Liver (tissue), 9 donors: ENCODE data around the gene PTPN18. TPM values are rescaled to one million over a fixed set of nuclear protein-coding genes. Genes with fewer than 3 reads are reported as not detected.

ENCODE experiments used
- DNase-seq: peaks from one replicate; pipeline ENCODE4 v3.0.0-alpha.2; 2017; ENCODE audit warnings: low spot score
- H3K27ac ChIP-seq, 2 donors: one replicate each; pipeline ENCODE4 v1.7.0; 2013; ENCODE audit warnings: inconsistent platforms in 2 of 2, low read length in 2 of 2, control low read depth in 1 of 2, low read depth in 1 of 2, mild to moderate bottlenecking in 1 of 2
- H3K27me3 ChIP-seq, 4 donors: one replicate each; pipeline versions ENCODE4 v1.6.1 to v1.7.0; 2013; ENCODE audit warnings: low read length in 3 of 4, inconsistent platforms in 1 of 4, mild to moderate bottlenecking in 1 of 4, moderate library complexity in 1 of 4; ENCODE audit not compliant: control insufficient read depth in 4 of 4, insufficient read depth in 4 of 4
- H3K36me3 ChIP-seq, 4 donors: one replicate each; pipeline versions ENCODE4 v1.6.1 to v1.7.0; 2013; ENCODE audit warnings: low read length in 3 of 4, mild to moderate bottlenecking in 3 of 4, low read depth in 1 of 4, moderate library complexity in 1 of 4; ENCODE audit not compliant: control insufficient read depth in 4 of 4, insufficient read depth in 3 of 4
- H3K4me1 ChIP-seq, 4 donors: one replicate each; pipeline versions ENCODE4 v1.6.1 to v1.7.0; 2013; ENCODE audit warnings: low read length in 3 of 4, mild to moderate bottlenecking in 3 of 4, moderate library complexity in 1 of 4; ENCODE audit not compliant: control insufficient read depth in 4 of 4, insufficient read depth in 4 of 4
- H3K4me3 ChIP-seq, 3 donors: one replicate each; pipeline versions ENCODE4 v1.6.1 to v1.7.0; 2013; ENCODE audit warnings: low read length in 3 of 3, control low read depth in 1 of 3, low read depth in 1 of 3, mild to moderate bottlenecking in 1 of 3
- H3K9ac ChIP-seq, 2 donors: one replicate each; pipeline ENCODE4 v1.7.0; 2013; ENCODE audit warnings: low read length in 2 of 2, mild to moderate bottlenecking in 2 of 2, moderate library complexity in 2 of 2, control low read depth in 1 of 2, low read depth in 1 of 2
- H3K9me3 ChIP-seq, 4 donors: one replicate each; pipeline versions ENCODE4 v1.6.1 to v1.7.0; 2013; ENCODE audit warnings: low read length in 3 of 4; ENCODE audit not compliant: control insufficient read depth in 4 of 4
- ATF3 ChIP-seq: IDR thresholded peaks from 2 replicates; pipeline ENCODE4 v1.6.1; 2016; ENCODE audit warnings: antibody characterized with exemption
- EGR1 ChIP-seq, 2 donors: IDR thresholded peaks; 2 replicates each; pipeline ENCODE4 v1.6.1; 2016 to 2018; ENCODE audit warnings: antibody characterized with exemption in 2 of 2, low read depth in 2 of 2
- FOXA1 ChIP-seq: IDR thresholded peaks from 2 replicates; pipeline ENCODE4 v1.6.1; 2016; ENCODE audit warnings: antibody characterized with exemption
- FOXA2 ChIP-seq: IDR thresholded peaks from 2 replicates; pipeline ENCODE4 v1.6.1; 2016; ENCODE audit warnings: antibody characterized with exemption
- GABPA ChIP-seq, 2 donors: IDR thresholded peaks in 1 of 2; conservative IDR thresholded peaks in 1 of 2; 2 replicates each; pipeline ENCODE4 v1.6.1; 2016; ENCODE audit warnings: antibody characterized with exemption in 2 of 2, mild to moderate bottlenecking in 1 of 2, moderate library complexity in 1 of 2
- HNF4G ChIP-seq: IDR thresholded peaks from 2 replicates; pipeline ENCODE4 v1.6.1; 2016; ENCODE audit warnings: antibody characterized with exemption
- JUND ChIP-seq, 2 donors: IDR thresholded peaks; 2 replicates each; pipeline ENCODE4 v1.6.1; 2016; ENCODE audit warnings: antibody characterized with exemption in 2 of 2
- MAX ChIP-seq: IDR thresholded peaks from 2 replicates; pipeline ENCODE4 v1.6.1; 2016; ENCODE audit warnings: antibody characterized with exemption
- NR2F2 ChIP-seq: IDR thresholded peaks from 2 replicates; pipeline ENCODE4 v1.6.1; 2016; ENCODE audit warnings: antibody characterized with exemption
- REST ChIP-seq: IDR thresholded peaks from 2 replicates; pipeline ENCODE4 v1.6.1; 2016; ENCODE audit warnings: antibody characterized with exemption, mild to moderate bottlenecking
- RXRA ChIP-seq, 2 donors: IDR thresholded peaks; 2 replicates each; pipeline ENCODE4 v1.6.1; 2017 to 2018; ENCODE audit warnings: antibody characterized with exemption in 2 of 2, mild to moderate bottlenecking in 1 of 2
- SP1 ChIP-seq: IDR thresholded peaks from 2 replicates; pipeline ENCODE4 v1.6.1; 2018; ENCODE audit warnings: antibody characterized with exemption, mild to moderate bottlenecking
- TAF1 ChIP-seq: conservative IDR thresholded peaks from 2 replicates; pipeline ENCODE4 v1.6.1; 2016; ENCODE audit warnings: antibody characterized with exemption, mild to moderate bottlenecking
- YY1 ChIP-seq: IDR thresholded peaks from 2 replicates; pipeline ENCODE4 v1.6.1; 2016; ENCODE audit warnings: antibody characterized with exemption, mild to moderate bottlenecking
- ZBTB33 ChIP-seq: IDR thresholded peaks from 2 replicates; pipeline ENCODE4 v1.6.1; 2016; ENCODE audit warnings: antibody characterized with exemption
- WGBS: extraction: QIAGEN DNeasy Blood & Tissue Kit; methylation state at CpG from one replicate; pipeline ENCODE4 v1.1.7; 2013; 5-methylcytosine and 5-hydroxymethylcytosine counted together
- polyA plus RNA-seq, 2 donors: library from polyadenylated mRNA; stranded (reverse) in 1 of 2; unstranded in 1 of 2; fragments of 200-250 nt in 1 of 2; fragments of >200 nt in 1 of 2; fragmentation: Nextera tagmentation in 1 of 2; extraction: Ambion mirVana in 1 of 2; gene quantifications; one replicate each; pipeline versions ENCODE4 v1.2.1 to v1.2.3, GENCODE V29; 2013 to 2015
- total RNA-seq, 2 donors: library from RNA; depleted of rRNA; stranded (reverse); fragments of >200 nt; gene quantifications; one replicate each; pipeline ENCODE4 v1.2.3, GENCODE V29; 2014
- donor health status: healthy.
- donor health status: healthy.
- donor health status: healthy.
- donor health status: healthy.
- donor health status: healthy.

The PTPN18 gene
- total and polyA plus RNA-seq, 4 donors: 14.0 to 28.6 (median 16.7) TPM

- peaks cover 3 to 9% (median 5%) of the 10 kb centered on the region in 4 donors for H3K4me1 ChIP-seq
- no peak overlapping the region for H3K4me3 ChIP-seq
- no peaks in the 10 kb centered on the region for H3K9me3 ChIP-seq
- no peak overlapping the region for H3K9ac ChIP-seq
- no peak overlapping the region for H3K27ac ChIP-seq
- no peak for DNase-seq
- no peaks in the 10 kb centered on the region for H3K27me3 ChIP-seq
- no peak for TF ChIP-seq FOXA1
- 92% methylated on average over 4 of the region's 4 CpGs for WGBS
- peaks cover 12 to 41% (median 33%) of the 10 kb centered on the region in 4 donors for H3K36me3 ChIP-seq
Observed at GRCh38 chr2:130346741-130347066, 9.2 kb upstream of the PTPN18 start.

- H3K27me3 ChIP-seq: no peaks in the 10 kb centered on the region
- peaks cover 12 to 41% (median 33%) of the 10 kb centered on the region in 4 donors for H3K36me3 ChIP-seq
- no peaks in the 10 kb centered on the region for H3K9me3 ChIP-seq
- no peak for DNase-seq
- TF ChIP-seq TAF1 (no peak), HNF4G (no peak), ATF3 (no peak), NR2F2 (no peak), ZBTB33 (no peak), RXRA (IDR thresholded peaks at IDR 0.05) (no peak), FOXA1 (no peak), SP1 (no peak), JUND (IDR thresholded peaks at IDR 0.05) (no peak), EGR1 (IDR thresholded peaks at IDR 0.05; ENCODE audit: low read depth in 2 of 2) (no peak), YY1 (no peak), MAX (no peak), REST (no peak), FOXA2 (no peak), GABPA (IDR thresholded peaks at IDR 0.05 in 1 of 2, conservative IDR thresholded peaks at IDR 0.05 in 1 of 2) (no peak)
- peaks cover 3 to 6% (median 5%) of the 10 kb centered on the region in 4 donors for H3K4me1 ChIP-seq
- H3K9ac ChIP-seq: no peak overlapping the region
- H3K4me3 ChIP-seq: no peak overlapping the region
- no peak overlapping the region for H3K27ac ChIP-seq
- 93% methylated on average over 7 of the region's 7 CpGs for WGBS
Observed at GRCh38 chr2:130347220-130347925, 8.5 kb upstream of the PTPN18 start.
